GM19455 (cell line): ENCODE results near the gene RCE1.

Experiments
- ATAC-seq: cut with Tn5 transposase; IDR thresholded peaks from one replicate; pipeline ENCODE4 v1.9.1; 2021; ENCODE audit not compliant: unreplicated experiment

The RCE1 gene

DNA sequence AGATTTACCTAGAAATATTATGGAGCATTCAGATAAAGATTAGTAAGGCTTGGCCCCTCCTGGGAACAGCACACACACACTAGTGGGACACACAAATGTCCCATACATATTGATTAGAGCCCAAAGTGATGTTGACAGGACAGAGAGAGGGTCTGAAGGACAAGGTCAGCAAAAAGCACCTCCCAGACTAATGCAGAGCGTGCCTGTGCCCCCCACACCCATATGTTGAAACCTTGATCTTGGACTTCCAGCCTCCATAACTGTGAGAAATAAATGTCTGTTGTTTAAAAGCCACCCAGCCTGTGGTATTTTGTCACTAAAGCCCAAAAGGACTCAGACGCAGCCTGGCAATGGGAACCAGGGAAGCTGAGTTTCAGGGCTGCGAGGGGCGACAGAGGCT lies 41.2 kb downstream of the RCE1 start:
- no peak for ATAC-seq

DNA sequence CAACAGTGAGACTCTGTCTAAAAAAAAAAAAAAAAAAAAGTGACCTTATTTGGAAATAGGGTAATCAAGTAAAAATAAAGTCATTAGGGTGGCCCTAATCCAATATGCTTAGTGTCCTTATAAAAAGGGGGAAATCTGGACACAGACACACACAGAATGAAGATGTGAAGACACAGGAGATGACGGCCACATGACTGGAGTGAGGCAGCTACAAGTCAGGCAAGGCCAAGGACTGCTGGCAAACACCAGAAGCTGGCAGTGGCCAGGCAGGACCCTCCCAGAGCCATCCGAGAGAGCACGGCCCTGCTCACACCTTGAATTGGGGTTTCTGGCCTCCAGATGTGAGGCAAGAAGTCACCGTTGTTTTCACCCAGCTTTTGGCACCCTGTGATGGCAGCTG lies 42.2 kb downstream of the RCE1 start:
- no peak for ATAC-seq

DNA sequence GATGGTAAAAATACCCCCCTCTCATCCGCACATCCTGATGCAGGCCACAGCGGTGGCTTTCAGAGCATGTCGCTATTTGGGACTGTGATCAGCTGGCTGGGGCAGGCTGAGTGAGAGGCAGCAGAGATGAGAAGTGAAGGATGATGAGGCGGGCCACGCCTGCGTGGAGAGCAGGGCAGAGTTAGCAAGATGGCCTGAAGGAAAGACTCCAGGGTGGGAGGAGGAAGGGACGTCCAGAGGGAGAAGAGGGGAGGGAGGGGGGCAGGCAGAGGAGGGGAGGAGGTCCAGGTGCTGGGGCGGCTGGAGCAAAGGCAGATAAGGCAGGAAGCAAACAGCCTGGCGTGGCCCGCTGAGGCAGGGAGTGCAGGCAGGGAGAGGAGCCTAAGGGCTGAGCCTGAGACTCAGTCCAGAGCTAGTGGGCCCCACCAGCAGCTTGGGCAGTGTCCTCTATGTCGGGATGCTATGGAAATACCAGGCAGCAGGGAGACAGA lies 42.8 kb downstream of the RCE1 start:
- ATAC-seq, result no peak

DNA sequence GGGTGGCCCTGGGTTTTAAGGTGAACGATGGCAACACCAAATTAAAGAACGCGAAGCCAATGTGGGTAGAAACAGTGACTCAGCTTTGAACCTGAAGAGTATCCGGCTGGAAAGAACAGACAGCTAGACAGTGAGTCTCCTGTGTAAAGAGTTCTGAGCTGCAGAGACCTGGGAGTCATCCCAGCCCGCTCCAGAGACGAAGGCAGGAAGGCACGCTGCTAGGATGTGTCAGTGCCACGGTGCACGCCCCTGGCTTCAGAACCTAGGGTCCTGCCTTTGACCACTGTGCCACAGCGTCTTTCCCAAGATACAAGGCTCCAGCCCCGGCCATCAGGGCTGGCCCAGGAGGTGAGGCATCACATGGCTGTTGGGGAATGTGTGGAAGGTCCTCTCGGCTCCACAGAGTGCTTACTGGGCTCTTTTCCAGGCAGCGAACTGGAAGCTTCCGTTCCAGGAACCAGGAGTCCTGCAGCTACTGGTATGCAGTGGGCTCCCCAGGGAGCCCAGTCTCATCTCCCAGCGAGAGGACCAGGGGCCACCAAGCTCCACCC lies 43.5 kb downstream of the RCE1 start:
- ATAC-seq, result no peak

DNA sequence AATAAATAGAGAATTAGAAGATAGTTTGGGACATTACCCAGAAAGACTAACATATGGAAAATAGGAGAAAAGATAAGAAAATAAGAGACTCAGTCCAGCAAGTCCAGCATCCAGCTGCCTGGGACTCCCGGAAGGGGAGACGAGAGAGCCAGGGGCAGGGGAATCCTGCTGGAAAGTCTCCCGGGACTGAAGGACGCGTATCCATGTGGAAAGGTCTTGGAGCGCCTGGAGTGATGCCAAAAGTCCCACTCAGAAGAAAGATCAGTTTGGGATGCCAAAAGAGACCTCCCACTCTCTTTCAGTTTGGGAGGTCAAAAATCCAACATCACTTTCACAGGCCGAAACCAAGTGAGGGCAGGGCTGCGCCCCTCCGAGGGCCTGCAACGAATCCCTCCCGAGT lies 44.3 kb downstream of the RCE1 start:
- no peak for ATAC-seq

DNA sequence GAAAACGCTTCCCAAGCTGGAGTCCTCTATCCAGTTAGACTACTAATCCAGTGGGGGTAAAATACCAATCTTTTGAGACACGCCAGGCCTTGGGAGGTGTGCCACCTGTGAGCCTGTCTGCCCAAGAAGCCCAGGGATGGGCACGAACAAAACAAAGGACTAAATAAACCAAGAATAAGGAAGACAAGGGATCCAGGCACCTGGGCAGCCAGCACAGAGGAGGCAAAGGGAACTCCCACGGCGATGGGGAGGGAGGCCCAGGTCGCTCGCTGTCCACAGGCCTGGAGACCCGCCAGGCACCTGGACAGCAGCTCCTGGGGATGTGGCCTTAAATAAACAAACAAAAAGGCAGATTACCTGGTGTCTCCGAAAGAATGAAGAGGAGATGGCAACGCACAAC lies 45.0 kb downstream of the RCE1 start:
- ATAC-seq, result no peak

DNA sequence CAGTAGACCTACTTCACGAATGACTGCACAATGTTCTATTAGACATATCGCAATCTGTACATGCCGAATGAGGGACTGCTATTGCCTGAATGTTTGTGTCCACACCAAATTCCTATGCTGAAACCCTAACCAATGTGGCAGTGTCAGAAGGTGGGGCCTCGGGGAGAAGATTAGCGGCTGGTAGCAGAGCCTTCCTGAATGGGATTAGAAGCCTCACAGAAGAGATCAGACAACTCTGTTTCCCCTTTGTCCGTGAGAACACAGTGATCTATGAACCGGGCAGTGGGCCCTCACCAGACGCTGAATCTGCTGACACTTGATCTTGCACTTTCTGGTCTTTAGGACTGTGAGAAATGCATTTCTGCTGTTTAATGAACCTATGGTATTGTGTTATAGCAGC lies 46.7 kb downstream of the RCE1 start:
- no peak for ATAC-seq

DNA sequence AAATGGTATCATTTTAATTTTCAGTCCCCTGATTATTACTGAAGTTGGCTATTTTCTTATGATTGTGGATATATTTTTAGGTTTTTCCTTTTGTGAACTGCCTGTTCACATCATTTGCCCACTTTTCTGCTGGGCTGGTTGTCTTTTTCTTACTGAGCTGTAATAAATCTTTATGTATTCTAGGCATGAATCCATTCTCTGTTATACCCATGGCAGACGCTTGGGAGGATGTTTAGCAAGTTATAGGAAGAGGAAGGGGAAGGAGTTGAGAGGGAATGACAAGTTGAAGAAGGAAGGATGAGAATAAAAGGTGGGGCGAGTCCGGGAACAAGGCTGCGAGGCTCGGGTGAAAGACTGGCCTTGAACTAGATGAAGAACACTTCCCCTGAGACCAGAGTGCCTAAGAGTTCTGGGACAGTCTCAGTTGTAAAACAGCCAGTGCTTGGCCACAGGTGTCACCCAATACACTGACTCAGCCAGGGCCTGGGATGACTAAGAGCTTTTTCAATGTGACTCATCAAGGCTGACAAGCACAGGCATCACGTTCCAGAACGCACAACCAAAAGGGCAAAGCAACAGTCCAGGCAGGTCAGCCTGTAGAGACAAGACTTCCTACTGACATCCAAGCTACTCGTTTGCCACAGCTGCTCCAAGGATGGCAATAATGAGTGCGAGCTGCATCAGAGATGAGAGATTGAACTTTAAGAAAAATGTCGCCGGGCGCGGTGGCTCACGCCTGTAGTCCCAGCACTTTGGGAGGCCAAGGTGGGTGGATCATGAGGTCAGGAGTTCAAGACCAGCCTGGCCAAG lies 48.8 kb downstream of the RCE1 start:
- peak; percentile 84 for ATAC-seq

DNA sequence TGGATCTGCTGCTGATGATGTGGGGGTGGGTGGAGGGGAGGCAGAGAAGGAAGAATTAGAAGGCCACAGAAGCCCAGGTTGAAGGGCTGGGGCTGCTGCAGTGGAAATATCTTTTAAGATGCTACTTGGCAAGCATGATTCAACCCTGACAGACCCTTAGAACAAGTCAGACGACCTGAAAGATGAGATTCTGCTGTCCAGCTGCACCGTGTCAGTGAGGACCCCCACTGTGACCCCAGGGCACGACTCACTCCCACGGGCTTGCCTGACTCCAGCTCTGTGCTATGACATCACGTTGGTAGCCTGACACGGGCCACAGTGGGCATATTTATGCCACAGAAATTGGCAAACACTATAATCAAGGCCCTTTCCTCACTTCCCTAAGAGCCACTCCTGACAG lies 49.7 kb downstream of the RCE1 start:
- ATAC-seq, result no peak

DNA sequence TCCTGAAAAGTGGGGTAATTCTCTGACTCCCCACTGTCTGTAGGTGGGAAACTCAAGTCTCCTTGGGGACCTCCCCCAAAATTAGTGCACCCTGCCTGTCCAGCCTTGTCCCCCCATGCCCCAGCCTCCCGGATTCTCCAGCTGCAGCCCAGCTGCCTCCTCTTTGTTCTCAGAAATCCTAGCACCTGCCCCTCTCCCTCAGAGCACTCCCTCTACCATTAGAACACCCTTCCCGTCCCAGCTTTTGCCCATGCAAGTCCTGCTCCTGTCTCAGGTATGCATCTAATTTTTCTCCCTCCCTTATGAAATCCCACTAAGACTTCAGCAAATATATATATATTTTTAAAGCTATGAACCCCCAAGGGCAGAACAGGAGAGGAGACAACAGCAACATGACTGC lies 50.9 kb downstream of the RCE1 start:
- no peak for ATAC-seq
